Dermis blood vessel endothelial cell (primary cell): ENCODE data around the gene PPARD. TPM values are rescaled to one million over a fixed set of nuclear protein-coding genes. Genes with fewer than 3 reads are reported as not detected.
"Not testable (repeated sequence)": the region's sequence is repeated elsewhere in the genome, so short reads cannot be mapped to it uniquely, and the experiment has no call there.

ENCODE experiments used
- DNase-seq: peaks from one replicate; pipeline ENCODE4 v3.0.0; 2010
- total RNA-seq: library from RNA; depleted of rRNA; stranded (reverse); fragments of >200 nt; gene quantifications from 2 replicates; pipeline ENCODE4 v1.2.3, GENCODE V29; 2014

Gene PPARD
- total RNA-seq, 1 donor from 2014 or later, result 9.7 TPM

DNA sequence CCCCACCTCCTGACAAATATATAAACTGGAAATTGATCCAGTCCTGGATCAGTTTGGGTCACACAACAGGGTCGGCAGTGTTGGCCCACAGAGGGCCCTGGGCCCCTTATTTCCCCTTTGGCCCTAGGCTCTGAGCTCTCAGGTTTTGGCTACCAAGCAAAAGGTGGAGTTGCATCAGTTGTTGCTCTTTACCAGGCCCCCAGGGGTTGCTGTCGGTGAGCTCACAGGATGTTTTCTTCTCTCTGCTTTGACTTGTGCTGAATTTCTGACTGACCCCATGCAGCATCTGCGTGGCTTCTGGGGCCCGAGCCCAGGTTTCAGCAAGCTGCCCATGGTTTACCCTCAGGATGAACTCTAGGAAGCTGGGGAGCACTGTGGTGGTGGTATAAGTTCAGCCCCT, 44.6 kb downstream of the PPARD start:
- DNase-seq, result peak; percentile 21

DNA sequence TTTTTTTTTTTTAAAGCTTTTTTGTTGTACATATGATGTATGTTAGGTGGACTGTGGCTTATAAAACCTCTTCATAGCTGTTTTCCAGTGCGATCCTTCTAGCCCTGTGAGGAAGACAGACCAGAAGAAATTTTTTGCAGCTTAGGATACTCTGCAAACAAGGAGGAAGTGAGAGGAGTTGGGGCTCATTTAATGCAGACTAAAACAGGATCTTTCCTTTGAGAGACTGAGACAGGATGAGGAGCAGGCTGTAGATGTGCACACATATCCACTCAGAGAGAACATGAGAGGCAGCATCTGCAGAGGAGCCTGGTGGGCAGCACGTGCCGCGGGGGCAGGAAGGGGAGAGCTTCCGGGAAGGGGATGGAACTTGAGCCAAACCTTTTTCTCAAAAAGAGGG, 45.7 kb downstream of the PPARD start:
- no peak for DNase-seq

DNA sequence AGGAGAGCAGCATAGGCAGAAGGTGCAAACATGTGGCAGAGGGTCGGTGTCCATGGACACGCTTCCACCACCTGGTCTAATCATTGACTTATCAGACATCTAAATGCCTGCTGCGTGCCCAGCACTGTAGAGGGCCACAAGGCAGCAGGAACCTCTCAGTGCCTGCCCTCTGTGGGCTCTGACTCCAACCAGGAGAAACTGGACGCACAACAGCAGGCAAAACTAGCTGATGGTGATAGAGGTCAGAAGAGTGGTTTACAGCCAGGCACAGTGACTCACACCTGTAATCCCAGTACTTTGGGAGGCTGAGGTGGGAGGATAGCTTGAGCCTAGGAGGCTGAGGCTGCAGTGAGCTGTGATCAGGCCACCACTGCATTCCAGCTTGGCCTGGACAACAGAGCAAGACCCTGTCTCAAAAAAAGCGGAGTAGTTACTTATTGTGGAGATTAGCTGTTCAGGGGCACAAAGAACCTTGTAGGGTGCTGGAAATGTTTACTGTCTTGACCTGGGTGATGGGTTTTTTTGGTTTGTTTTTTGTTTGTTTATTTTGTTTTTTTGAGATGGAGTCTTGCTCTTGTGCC, 46.5 kb downstream of the PPARD start:
- DNase-seq, result no peak

DNA sequence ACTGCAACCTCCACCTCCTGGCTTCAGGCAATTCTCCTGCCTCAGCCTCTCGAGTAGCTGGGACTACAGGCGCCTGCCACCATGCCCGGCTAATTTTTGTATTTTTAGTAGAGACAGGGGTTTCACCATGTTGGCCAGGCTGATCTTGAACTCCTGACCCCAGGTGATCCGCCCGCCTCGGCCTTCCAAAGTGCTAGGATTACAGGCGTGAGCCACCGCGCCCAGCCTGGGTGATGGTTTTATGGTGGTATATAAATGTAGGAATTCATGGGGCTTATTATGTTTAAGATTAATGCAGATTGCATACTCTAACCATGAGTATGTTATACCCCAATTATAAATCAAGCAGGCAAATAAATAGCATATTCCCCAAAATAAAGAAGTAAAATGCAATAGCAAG, 47.0 kb downstream of the PPARD start:
- DNase-seq, result not testable (repeated sequence)

DNA sequence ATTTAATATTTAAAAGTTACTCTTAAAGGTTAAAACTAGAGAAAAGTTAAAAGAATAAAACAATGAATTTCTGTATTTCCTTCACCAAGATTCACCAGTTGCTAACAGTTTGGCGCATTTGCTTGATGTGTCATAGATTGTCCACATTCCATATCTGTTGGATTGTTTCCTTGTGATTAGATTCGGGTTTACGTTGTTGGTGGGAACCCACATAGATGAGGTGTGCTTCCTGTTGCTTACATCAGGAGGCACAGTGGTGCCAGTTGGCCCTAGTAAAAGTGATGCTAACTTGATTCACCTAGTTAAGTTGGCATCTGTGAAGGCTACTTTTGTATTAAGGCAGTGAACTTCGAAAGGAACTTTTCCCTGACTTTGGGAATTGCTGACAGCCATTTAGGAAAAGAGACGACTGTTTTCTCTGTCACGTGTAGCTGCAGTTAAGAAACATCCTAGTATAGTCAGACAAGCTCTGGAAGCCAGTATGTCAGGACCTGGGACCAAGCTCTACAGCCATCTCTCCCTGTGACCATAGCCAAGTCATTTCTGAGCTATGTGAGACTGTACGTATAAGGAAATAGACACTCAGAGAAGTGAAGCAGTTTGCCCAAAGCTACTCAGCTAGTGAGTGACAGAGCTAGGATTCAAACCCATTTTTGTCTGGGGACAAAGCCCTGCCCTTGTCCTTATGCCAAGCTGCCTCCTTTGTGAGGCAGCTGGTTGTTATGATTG, 49.0 kb downstream of the PPARD start:
- DNase-seq, result peak; percentile 96

DNA sequence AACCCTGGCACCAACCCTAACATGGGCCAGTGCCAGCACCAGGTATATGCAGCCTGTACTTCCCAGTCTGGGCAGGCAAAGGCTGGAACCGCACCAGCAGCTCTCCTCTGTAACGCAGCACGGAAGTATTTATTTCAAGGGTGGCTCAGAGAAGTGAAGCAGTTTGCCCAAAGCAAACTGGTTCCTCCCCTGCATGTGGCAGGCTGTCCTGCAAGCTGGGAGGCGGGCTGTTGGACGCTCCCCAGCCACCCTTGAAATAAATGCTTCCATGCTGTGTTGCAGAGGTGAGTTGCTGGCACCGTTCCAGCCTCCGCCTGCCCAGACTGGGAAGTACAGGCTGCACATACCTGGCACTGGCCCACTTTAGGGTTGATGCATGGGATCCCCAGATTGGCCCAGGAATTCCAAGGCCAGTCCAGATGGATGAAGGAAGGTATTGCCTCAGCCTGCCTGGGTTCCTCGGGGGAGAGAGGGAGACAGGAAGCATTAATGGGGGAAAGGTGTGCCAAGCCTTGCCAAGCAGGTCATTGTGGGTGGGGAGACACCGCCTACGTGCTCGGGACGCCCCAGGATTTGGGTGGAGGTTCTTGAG, 49.8 kb downstream of the PPARD start:
- DNase-seq, result peak; percentile 15

DNA sequence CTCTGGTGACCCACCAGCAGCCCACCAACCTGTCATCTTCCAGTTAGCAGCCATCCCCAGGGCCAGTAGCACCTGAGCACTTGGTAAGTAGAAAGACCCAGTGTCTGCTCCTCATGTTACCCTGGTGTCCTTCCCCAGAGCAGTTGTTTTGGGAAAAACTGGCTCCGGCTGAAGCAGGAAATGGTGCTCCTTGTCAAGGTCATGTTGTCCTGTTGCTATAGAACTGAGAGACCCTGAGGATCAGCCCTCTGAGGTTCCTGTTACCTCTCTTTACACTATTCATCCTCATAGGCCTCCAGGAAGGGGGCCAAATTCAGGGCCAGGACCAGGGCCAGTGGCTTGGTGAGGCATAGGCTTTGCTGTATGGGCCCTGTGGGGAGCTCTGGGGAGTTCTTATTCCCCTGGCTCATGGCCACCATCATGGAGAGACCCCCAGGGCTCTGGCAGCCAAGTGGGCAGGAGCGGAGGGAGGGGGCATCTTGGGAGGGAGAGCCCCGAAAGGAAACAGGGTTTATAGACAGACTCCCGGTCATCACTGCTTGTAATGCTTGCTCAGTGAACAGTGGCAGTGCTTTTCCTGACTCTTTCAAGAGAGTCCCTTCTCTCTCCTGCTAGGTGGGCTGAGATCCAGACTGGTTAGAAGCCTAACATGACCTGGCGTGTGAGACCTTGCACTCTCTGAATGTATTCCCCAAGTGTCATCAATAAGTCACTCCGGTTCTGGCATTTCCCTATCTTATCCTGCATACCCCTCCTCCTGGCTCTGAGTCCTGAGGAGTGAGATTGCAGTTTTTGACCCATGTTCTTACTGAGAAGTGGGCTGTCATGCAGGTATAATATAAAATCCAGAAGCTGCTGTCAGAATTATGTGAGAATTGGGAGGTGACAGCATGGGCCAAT, 50.7 kb downstream of the PPARD start:
- peak; percentile 34 for DNase-seq

DNA sequence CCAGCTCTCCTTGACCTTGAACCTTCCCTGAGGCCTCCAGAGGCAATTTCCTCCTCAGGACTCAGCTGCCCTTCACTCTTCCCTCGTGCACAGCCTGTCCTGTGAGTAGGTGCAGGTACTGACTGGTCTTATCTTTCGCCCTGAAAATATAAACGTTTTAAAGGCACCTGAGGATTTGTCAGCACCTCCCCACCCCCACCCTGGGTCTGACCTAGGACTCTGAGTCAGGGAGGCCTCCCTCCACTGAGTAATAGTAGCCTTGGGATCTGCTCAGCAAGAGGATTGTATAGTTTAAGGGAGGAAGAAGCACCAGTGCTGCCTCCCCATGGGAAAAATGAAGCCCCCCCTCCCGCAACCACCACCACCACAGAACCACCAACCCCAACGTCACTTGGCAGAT, 54.6 kb downstream of the PPARD start:
- no peak for DNase-seq

DNA sequence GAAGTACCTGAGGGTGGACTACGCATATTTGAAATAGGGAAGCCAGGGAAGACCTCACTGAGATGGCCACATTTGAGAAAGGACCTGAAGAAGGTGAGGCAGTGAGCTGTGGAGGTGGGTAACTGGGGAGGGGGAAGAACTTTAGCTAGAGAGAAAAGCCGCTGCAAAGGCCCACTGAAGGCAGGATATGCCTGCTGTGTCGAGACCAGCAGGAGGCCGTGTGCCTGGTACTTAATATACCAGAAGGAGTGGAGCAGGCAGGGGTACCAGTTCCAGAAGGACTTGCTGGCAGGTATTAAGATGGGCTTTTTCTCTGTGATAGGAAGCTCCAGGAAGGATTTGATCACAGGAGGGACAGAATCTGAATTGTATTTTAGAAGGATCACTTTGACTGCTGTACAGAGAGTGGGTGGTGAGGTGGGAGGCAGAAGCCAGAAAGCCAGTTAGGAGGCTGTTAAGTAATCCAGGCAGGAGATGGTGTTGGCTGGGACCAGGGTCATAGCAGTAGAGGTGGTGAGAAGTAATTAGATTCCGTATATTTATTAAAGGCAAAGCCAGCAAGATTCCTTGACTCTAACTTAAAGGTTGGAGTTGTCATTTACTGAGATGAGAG, 55.6 kb downstream of the PPARD start:
- DNase-seq, result no peak

DNA sequence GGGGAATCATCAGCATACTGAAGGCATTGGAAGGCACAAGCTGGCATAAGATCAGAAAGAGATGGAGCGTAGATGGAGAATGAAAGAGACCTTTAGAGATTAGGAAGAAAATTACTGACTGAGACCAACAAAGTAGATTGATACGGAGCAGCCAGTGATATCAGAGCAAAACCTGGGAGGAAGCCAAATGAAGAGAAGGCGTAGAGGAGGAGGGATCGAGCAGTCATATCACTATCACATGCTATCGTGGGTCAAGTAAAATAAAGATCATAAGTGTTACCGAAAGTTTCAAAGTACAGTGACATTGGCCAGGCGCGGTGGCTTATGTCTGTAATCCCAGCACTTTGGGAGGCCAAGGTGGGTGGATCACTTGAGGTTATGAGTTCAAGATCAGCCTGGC, 56.2 kb downstream of the PPARD start:
- DNase-seq, result no peak

DNA sequence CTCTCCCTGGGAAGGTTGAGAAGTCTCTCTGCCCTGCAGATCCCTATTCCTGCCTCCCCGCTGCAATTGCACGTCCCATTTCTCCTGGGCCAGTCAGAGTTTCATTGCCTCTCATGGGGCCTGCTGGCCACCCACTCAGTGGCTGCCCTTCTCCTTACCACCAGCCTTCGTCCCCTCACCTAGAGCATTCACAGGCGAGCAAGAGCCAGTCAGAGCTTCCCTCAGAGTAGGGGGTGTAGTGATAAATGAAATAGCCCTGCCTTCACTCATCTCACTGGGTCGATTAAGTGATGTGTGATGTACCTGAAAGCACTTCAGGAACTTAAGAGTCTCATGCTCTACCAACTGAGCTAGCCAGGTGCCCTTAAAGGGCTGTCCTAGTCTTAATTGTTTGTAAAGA, 57.8 kb downstream of the PPARD start:
- DNase-seq, result no peak

DNA sequence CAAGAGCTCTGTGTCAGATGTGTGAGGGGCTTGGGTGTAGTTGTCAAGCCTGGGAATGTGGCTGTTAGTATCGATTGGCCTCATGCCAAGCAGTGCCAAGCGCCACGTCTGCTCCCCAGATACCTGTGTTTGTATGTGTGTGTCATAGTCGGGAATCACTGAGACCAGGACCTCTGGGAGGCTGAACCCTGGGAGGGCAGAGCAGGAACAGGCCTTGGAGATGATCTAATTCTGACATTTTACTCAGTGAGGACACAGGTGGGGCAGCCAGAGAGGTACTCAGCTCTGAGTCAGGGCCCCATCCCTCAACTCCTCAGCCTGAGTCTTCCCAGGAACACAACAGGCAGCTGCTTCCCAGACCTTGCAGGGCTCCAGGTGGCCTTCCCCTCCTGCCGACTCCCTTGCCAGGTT, 58.5 kb downstream of the PPARD start:
- DNase-seq, result no peak

DNA sequence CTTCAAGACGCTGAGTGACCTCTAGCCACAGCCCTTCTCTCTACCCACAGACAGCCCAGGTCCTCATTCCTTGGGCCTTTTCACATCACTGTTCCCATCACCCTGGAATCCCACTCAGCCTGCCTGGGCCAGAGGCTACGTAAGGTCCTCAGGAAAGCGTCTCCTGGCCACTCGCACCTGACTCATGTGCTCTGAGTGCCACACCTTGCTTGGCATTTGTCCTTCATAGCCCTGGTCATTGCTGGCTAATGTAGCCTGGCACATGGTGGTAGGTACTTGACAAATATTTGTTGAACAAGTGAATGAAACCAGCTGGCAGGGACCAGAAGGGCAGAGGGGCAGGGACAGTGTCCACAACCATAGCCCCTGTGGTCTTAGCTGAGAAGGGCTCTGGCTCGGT, 59.2 kb downstream of the PPARD start:
- no peak for DNase-seq

DNA sequence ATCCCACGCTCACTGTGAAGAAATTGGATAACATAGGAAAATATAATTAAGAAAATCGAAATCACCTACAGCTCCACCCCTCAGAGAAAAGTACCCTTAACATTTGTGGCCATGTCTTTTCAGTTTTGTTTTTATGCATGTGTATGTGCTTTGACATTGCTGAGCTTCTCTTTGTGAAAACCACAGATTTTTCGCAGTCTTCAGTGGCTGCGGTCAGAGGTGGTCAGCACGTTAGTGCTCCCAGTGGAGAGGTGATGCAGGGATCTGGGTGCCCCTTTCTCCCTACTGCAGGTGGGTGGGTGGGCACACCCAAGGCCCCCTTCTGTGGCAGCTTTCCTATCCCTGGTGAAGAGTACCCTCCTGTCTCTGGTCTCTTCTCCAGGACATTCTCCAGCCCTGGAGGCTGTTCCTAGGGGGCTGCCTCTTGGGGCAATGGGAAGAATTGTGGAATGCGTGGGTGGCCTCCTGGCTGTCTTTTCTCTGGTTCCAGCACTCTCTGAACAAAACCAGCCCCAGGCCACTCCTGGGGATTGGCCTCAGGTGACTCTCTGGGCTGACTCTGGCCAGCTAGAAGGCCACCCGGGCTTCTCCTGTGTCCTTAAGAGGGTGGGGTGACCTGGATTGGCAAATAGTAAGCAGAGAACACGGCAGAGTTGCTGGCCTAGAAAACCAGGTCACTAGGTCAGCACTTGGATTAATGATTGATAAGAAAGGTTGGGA, 59.9 kb downstream of the PPARD start:
- no peak for DNase-seq

DNA sequence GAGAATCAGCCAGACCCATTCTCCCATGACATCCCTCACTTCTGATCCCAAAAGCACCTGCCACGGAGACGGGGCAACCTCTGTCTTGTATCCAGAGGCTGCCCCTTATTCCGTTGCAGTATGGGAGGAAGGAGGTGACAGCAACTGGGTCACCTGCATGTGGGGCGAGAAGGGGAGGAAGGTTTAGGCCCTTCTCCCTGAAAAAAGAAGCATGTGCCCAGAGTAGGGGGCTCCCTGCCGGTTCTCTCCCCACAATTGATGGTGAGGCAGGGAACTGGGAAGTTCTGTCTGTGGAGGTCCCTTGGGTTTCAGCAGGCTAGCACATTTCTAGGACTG, 60.5 kb downstream of the PPARD start:
- no peak for DNase-seq

DNA sequence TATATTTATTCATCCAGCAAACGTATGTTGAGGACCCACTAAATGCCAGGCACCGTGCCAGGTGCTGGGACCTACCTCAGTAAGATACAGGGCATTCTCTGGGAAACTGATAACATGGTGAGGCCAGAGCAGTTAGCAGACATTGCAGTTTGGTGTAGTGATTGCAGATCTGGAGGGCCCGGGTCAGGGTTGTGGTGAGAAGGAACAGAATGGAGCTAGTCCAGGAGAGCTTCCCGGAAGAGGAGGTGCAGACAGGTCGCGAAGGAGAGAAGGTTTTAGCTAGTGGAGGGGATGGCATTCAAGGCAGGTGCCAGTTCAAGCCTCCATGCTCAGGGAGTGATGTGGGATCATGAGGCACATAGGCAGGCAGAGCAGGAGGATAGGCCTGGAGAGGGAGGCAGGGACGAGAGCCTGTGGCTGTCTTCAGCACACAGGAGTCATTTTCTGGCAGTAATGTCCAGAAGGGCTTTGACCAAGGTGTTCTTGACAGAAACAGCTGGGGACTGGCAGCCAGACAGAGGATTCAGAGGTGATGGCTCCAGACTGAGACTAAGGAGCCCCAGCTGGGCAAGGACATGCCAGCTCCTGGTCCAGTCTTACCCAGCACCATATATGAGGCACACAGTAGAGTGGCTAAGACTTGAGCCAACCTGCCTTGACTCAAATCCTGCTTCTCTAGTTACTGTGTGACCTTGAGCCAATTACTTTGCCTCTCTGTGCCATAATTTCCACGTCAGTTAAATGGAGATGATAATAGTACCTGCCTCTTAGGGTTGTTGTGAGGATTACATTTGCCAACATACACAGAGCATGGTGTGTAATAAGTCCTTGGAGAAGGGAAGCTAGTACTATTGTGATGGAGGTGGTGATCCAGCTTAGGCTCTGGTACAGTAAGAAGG, 61.4 kb downstream of the PPARD start:
- no peak for DNase-seq

DNA sequence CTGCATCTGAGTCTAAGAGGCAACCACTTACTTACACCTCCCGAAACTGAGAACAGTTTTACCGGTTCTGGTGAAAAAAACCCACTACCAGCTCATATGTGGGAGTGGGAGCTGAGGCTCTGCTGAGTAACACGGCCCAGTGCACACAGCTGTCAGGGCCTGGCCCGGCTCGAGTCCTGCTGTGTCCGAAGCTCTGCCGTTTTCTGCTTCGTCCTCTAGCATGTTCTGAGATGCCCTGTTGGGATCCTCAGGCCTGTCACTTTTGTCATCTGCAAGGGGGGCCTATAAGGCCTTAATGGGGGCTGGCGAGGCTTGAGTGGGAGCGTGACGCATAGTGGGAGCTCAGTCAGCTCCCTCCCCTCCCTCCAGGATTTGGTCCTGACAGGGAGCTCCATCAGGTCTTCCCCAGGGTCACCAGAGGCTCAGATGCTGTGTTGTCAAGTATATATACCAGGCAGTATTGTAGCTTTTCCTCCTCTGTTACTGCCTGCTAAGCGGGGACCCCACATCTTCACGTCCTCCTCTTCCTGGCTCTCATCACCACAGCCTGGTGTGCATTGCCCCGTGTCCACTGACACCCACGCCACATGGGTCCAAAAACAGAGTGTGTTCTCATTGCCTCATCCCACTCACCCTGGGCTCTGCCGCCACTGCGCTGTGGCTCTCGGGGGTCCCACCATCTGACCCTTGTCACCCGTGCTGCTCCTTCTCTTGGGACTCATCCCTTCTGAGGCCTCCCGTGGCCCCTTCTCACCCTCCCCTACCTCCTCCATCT, 64.5 kb downstream of the PPARD start:
- no peak for DNase-seq

DNA sequence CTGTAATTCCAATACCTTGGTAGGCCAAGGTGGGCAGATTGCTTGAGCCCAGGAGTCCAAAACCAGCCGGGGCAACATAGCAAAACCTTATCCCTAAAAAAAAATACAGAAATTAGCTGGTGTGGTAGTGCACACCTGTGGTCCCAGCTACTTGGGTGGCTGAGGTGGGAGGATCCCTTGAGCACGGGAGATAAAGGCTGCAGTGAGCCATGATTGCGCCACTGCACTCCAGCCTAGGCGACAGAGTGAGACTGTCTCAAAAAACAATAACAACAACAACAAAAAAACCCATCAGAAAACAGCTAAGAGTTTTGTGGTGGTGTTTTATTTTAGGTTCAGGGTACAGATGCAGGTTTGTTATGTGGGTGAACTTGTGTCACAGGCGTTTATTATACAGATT, 66.9 kb downstream of the PPARD start:
- no peak for DNase-seq

DNA sequence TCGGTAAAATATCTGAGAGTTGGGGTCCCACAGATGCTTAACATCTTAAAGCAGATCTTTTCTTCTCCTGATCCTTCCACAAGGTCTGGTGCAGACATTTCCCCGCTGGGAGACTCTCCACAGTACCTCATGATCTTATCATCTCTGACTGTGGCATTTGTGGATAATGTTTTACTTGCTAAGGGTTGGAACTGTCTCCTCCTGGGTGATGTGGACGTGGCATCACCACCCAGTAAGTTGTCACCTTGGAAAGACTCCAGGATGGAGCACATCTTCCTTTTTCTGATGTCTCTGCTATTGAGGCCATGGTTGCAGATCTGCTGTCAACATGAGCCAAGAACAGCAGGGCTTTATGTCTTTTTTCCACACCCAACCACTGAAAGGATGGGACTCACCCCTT, 67.8 kb downstream of the PPARD start:
- no peak for DNase-seq

DNA sequence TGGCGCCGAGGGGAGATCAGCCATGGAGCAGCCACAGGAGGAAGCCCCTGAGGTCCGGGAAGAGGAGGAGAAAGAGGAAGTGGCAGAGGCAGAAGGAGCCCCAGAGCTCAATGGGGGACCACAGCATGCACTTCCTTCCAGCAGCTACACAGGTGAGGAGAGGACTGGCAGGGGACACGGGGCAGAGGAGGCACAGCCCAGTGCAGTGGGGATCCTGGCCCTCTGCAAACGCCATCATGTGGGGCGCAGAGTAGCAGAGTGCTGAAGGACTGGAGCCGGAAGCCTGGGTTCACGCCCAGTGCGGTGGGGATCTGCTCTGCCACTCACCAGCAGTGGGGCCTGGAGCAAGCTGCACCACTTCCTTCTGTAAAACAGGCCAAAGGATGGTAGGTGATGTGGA, 68.7 kb downstream of the PPARD start:
- no peak for DNase-seq
